HG02973 (cell line): Measurements from ENCODE around the gene RAD51B.
A peak's percentile ranks its signal among the peaks of the same experiment; 100 is the strongest.

Experiments used
- ATAC-seq: cut with Tn5 transposase; IDR thresholded peaks from one replicate; pipeline ENCODE4 v1.9.1; 2021; ENCODE audit warnings: moderate library complexity; ENCODE audit not compliant: unreplicated experiment

RAD51B gene

GRCh38 chr14:68262567-68262966 is 443.0 kb downstream of the RAD51B start:
- ATAC-seq, result no peak

DNA sequence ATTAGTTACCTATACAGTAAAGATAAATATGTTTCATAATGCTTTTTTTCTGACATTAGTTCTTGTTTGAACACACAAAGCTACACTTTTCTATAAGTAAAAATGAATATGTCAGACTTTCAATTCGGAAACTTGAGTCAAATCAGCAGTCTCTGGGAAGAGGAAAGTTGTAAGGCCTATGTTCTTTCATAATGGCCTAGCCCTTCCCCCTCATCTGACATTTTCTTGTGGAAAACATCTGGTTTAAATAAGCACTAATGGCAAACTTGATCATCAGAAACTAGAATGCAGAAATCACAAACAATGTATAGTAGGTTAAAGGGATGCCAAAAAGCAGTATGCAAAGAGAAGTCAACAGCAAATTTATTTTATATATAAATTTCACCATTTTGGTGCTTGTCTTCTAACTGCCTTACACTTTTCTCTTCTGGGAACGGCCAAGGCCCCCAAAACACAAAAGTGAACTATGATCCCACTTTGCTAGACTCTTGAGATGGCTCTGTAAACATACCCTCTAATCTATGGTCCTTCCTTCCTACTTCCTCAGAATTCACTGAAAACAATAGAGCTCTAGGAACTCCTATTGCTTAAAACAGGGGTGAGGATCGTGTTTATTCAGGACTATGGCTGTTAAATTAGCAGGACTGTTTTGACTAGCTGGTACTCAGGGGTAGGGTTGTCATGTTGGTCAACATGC is 444.1 kb downstream of the RAD51B start:
- no peak for ATAC-seq

DNA sequence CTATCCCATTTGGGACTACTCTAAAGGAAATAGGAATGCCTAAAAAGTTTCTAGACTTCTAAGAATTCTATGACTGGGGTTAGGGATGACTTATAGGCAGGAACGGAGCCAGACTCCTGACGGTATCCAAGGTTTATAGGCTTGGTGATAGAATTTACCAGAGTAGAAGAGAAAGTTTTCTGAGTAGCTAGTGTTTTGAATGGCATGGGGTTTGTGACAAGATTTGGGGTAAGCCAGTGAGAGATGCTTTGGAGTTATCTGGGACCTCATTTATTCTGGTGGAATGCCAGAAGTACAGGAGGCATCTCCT is 444.6 kb downstream of the RAD51B start:
- no peak for ATAC-seq

- ATAC-seq, result no peak
These were observed 447.4 kb downstream of the RAD51B start for GRCh38 chr14:68266998-68267397.

DNA sequence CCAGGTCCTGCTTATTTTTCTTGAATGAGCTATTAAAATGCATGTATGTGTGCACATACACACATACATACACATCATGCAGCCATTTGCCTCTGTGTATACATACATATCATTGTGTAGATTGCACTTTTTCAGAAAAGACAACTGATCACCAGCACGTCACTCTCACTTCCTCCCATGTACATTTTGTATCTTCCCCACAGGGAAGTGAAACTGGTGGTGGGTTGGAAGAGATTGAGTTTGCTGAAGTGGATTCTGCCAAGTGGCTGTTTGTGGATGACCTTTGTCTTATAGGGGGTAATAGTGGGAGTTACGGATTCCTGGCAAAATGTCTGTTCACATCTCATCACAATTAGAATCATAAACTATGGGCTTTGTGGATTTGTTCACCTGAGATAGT is 448.6 kb downstream of the RAD51B start:
- ATAC-seq, result peak; percentile 48

GRCh38 chr14:68268719-68269118 is 449.1 kb downstream of the RAD51B start:
- ATAC-seq, result no peak

DNA sequence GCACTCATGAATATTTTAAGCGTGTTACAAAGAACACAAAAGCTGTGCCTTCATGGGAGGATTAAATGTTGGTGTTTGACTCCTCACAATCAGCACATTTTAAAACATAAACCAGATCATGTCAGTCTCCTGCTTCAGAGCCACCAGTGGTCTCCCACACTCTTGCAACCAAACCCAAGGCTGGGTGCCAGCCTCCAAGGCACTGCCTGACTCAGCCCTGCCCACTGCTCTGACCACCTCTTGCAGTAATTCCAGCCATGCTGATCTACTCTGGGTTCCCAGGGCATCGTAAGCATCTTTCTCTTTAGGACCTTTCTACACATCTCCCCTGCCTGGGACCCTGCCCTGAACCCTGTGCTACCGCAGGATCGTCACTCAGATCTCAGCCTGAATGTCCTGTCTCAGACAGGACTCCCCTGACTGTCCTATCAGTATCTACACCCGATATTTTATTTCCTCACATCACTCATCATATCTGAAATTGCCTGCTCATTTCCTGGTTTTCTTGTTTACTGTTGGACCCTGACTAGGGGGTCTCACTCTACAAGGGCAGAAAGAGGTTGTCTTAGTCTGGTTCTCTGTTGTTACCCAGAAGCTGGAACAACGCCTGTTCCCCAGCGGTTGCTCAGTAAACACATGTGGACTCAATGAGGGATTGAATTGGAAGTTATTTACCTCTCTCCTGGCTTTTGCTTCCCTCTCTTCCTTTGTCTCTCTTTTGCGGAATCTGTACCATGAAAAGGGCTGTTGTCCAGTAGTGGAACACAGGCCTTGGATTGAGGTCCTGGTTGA is 449.8 kb downstream of the RAD51B start:
- no peak for ATAC-seq

DNA sequence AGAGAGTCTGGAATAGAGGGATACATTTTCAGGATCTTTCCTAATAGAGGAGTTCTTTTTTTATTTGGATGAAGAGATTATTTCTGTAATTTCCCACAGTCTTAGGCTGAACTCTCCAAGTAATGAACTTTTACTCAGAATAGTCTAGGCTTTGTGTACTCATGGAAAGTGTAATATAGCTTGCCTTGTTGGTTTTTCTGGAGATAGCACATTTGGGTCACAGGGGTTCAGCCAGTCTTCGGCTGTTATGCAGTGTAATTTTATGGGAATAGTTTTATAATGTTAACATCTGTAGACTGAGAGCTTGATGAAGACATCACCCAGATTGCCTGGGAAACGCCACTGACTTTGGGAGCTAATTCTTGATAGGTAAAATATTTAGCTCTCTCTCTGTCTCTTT is 450.8 kb downstream of the RAD51B start:
- ATAC-seq, result no peak

- no peak for ATAC-seq
These were observed 452.4 kb downstream of the RAD51B start for GRCh38 chr14:68271913-68272391.

- ATAC-seq, result no peak
These were observed 453.8 kb downstream of the RAD51B start for GRCh38 chr14:68273413-68273812.

GRCh38 chr14:68274725-68275124 is 455.1 kb downstream of the RAD51B start:
- no peak for ATAC-seq

DNA sequence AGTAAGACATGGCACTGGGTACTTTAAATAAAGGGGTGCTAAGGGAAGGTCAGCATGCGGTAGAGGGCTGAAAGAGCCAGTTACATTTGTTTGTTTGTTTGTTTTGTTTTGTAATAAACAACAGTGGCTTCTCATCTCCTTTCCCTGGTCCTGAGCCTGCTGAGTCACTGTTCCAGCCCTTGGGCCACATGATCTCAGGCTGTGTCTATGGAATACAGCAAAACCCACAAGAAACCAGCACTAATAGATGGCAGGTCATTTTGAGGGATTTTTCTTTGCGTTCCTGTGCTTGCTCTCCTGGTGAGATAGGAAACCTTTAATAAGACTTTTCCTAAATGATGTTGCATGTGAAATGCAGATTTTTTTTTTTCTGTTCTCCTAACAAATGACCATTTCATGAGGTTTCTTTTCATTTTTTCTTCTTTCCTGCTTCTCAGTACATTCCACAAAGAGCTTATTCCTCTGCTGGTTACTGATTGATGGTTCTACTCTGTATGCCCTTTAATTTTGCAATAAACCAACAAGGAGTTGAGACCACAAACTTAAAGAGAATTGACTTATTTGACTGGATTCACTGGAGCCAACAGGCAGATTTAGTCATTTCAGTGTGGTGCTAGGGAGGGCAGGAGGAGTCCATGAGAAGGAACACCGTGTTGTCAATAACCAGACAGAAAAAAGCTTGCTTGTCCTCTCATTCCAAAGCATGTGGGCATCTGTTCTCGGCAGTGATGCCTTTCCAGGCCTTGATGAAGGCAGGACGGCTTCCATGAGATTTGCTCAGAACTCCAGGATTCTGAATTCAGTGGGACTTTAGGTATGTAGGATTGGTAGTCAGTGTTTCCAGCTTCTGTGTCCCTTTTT is 459.2 kb downstream of the RAD51B start:
- no peak for ATAC-seq

DNA sequence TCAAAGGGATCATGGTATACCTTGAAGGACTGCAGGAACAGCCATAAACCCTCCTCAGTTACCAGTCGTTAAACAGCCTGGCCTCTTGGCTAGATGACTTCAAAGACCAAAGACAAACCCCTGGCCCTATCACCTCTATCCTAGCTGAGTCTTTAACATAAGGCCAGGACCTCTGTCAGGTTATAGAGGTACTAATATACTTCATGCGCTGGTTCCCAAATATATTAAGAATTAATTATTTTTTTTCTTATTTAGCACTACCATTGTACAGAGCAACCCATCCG is 459.8 kb downstream of the RAD51B start:
- no peak for ATAC-seq

- ATAC-seq, result peak; percentile 44
These were observed 460.2 kb downstream of the RAD51B start for GRCh38 chr14:68279777-68280233.

DNA sequence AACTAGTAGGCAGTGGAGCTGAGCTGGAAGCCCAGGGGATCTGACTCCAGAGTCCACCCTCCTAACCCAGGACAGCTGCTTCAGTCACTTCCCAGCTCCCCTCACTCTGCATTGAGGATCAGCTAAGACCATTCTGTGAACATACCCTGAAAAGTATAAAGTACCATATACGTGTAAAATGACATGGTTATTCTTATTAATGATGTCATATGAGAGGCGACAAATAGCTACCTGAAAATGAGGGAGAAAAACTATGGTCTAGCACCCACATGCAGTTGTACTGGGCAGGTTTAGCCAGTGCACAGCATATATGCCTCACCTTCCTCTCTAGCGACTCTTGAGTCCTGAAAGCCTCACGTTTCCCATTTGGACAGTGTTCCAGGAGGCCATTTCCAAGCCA is 461.9 kb downstream of the RAD51B start:
- no peak for ATAC-seq

DNA sequence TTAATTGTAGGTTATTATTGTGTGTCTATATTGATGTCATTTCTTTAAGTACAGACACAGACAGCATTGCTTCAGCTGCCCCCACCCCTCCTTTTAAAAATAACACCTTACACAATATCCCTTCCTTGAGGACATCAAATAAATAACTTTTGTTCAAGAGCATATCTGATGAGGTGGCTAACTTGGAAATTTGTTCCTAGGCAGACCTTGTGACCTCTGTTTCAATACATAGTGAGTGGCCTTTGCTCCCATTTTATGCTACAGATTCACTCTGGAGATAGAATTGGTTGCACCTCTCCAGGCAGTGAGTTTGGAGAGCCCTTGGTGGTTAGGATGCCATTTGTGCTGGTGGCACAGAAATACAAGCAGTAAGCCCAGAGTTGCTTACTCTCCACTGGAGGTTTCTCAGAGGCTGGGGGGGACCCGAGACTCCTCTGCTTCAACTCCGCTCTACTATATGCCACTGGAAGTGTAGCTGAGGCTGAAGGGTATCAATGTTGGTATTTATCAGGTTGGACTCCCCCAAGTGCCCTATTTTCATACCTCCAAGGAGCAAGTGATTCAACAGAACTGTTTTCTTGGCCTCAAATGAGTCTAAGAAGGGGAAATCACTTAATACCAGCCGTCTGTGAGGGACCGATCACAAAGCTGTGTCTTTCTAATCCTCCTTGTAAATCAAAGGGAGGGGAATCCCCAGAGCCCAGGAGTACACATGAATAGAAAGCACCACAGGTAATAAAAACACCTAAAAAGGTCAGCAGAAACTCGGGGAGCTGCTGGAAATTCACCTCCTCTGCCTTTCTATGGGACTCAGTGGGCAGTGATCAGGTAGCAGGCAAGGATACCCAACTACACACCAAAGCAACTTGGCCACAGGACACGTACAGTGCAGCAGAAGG is 463.1 kb downstream of the RAD51B start:
- ATAC-seq, result peak; percentile 24

- peak; percentile 41 for ATAC-seq
These were observed 464.0 kb downstream of the RAD51B start for GRCh38 chr14:68283378-68284123.

DNA sequence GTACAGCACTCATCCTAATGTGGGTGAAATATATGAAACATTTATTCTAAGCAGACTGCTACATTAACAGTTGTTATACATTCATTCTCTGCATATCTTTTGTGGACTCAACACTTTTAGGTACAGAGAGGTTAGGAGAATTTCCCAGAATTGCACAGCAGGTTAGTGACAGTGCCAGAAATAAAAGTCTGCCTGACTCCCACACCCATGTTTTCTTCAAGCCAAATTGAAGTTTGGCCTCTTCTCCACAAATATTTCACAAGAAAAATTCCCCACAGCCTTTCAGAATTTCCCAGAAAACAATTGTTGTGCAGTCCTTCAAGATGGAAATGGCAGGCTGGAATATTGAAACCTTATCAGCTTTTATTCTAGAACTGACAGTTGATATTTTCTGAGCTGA is 464.8 kb downstream of the RAD51B start:
- no peak for ATAC-seq

- ATAC-seq, result no peak
These were observed 465.3 kb downstream of the RAD51B start for GRCh38 chr14:68284834-68285233.
